ENCODE data around the gene THSD4. TPM values are rescaled to one million over a fixed set of nuclear protein-coding genes. Genes with fewer than 3 reads are reported as not detected.
"Not testable (repeated sequence)": the region's sequence is repeated elsewhere in the genome, so short reads cannot be mapped to it uniquely, and the experiment has no call there.

Gene THSD4
- total RNA-seq, 1 donor = 15.6 TPM

DNA sequence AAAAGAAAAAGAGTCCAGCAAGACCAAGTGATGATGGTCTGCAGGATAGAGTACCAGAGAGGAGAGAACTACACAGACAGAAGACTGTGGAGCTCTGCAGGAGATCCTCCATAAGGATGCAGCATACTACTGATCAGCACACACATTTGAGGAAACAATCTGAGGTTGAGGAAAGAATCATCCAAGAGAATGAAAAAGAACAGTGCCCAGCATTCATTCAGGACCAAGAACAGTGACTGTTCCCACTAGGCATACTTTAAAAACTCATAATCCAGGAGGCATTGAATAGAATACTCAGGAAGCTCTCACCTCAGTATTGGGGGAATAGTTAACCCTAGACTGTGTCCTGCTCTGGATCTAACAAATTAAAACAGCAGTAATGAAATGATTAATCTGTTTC, 54.9 kb downstream of the THSD4 start:
- peak; percentile 75 for DNase-seq (ENCODE audit: insufficient read length, low spot score, missing footprints)

DNA sequence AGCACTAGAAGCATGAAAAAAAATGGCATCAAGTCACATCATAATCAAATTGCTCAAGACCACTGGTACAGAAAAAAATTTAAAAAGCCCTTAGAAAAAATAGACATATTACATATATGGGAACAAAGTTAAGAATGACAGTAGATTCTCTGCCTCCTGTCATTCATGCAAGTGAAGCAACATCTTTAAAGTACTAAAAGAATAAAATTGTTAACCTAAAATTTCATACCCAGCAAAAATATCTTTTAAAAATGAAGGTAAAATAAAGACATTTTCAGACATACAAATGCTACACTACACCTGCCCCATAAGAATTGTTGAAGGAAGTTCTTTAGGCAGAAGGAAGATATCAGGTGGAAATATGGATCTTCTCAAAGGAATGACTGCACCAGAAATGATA, 55.9 kb downstream of the THSD4 start:
- H3K4me1 ChIP-seq (ENCODE audit: insufficient read depth, low read length) = no peaks in the 10 kb centered on the region
- H3K79me2 ChIP-seq (ENCODE audit: insufficient read depth, low read length) = no peaks in the 10 kb centered on the region
- no peaks in the 10 kb centered on the region for H3K27me3 ChIP-seq (ENCODE audit: insufficient read depth, low read length)
- no peak overlapping the region for H3K4me3 ChIP-seq (ENCODE audit: insufficient read depth, low read length)
- H2AFZ ChIP-seq (ENCODE audit: low read length) = no peak overlapping the region
- no peaks in the 10 kb centered on the region for H3K9me3 ChIP-seq (ENCODE audit: low read depth, low read length)
- H4K20me1 ChIP-seq (ENCODE audit: insufficient read depth, low read length) = no peaks in the 10 kb centered on the region
- H3K27ac ChIP-seq (ENCODE audit: low read depth, low read length) = no peak overlapping the region
- no peak for DNase-seq (ENCODE audit: insufficient read length, low spot score, missing footprints)
- H3K36me3 ChIP-seq (ENCODE audit: insufficient read depth, low read length) = no peaks in the 10 kb centered on the region
- TF ChIP-seq, protein P1, sequence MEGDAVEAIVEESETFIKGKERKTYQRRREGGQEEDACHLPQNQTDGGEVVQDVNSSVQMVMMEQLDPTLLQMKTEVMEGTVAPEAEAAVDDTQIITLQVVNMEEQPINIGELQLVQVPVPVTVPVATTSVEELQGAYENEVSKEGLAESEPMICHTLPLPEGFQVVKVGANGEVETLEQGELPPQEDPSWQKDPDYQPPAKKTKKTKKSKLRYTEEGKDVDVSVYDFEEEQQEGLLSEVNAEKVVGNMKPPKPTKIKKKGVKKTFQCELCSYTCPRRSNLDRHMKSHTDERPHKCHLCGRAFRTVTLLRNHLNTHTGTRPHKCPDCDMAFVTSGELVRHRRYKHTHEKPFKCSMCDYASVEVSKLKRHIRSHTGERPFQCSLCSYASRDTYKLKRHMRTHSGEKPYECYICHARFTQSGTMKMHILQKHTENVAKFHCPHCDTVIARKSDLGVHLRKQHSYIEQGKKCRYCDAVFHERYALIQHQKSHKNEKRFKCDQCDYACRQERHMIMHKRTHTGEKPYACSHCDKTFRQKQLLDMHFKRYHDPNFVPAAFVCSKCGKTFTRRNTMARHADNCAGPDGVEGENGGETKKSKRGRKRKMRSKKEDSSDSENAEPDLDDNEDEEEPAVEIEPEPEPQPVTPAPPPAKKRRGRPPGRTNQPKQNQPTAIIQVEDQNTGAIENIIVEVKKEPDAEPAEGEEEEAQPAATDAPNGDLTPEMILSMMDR (IDR thresholded peaks at IDR 0.05; ENCODE audit: extremely low read depth, low read depth, low read length) = no peak
- no peak overlapping the region for H3K4me2 ChIP-seq (ENCODE audit: insufficient read depth, low read length)

More for the DNA sequence above, 54.9 kb downstream of the THSD4 start:
- Histone ChIP-seq H3K27ac (ENCODE audit: low read depth, low read length) (no peak overlapping the region), H2AFZ (ENCODE audit: low read length) (no peak overlapping the region), H3K4me3 (ENCODE audit: insufficient read depth, low read length) (no peak overlapping the region), H3K36me3 (ENCODE audit: insufficient read depth, low read length) (no peaks in the 10 kb centered on the region), H4K20me1 (ENCODE audit: insufficient read depth, low read length) (no peaks in the 10 kb centered on the region), H3K79me2 (ENCODE audit: insufficient read depth, low read length) (no peaks in the 10 kb centered on the region), H3K4me1 (ENCODE audit: insufficient read depth, low read length) (no peaks in the 10 kb centered on the region), H3K4me2 (ENCODE audit: insufficient read depth, low read length) (no peak overlapping the region), H3K27me3 (ENCODE audit: insufficient read depth, low read length) (no peaks in the 10 kb centered on the region), H3K9me3 (ENCODE audit: low read depth, low read length) (no peaks in the 10 kb centered on the region)
- TF ChIP-seq, protein P1 (IDR thresholded peaks at IDR 0.05; ENCODE audit: extremely low read depth, low read depth, low read length) = no peak

DNA sequence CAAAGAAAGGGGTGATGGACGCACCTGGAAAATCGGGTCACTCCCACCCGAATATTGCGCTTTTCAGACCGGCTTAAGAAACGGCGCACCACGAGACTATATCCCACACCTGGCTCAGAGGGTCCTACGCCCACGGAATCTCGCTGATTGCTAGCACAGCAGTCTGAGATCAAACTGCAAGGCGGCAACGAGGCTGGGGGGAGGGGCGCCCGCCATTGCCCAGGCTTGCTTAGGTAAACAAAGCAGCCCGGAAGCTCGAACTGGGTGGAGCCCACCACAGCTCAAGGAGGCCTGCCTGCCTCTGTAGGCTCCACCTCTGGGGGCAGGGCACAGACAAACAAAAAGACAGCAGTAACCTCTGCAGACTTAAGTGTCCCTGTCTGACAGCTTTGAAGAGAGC, 59.1 kb downstream of the THSD4 start:
- not testable (repeated sequence) for H3K4me1 ChIP-seq (ENCODE audit: insufficient read depth, low read length); H3K27me3 ChIP-seq (ENCODE audit: insufficient read depth, low read length); H3K36me3 ChIP-seq (ENCODE audit: insufficient read depth, low read length); DNase-seq (ENCODE audit: insufficient read length, low spot score, missing footprints); H3K79me2 ChIP-seq (ENCODE audit: insufficient read depth, low read length); H3K9me3 ChIP-seq (ENCODE audit: low read depth, low read length); H3K27ac ChIP-seq (ENCODE audit: low read depth, low read length); H2AFZ ChIP-seq (ENCODE audit: low read length); H3K4me2 ChIP-seq (ENCODE audit: insufficient read depth, low read length); H3K4me3 ChIP-seq (ENCODE audit: insufficient read depth, low read length); H4K20me1 ChIP-seq (ENCODE audit: insufficient read depth, low read length)

DNA sequence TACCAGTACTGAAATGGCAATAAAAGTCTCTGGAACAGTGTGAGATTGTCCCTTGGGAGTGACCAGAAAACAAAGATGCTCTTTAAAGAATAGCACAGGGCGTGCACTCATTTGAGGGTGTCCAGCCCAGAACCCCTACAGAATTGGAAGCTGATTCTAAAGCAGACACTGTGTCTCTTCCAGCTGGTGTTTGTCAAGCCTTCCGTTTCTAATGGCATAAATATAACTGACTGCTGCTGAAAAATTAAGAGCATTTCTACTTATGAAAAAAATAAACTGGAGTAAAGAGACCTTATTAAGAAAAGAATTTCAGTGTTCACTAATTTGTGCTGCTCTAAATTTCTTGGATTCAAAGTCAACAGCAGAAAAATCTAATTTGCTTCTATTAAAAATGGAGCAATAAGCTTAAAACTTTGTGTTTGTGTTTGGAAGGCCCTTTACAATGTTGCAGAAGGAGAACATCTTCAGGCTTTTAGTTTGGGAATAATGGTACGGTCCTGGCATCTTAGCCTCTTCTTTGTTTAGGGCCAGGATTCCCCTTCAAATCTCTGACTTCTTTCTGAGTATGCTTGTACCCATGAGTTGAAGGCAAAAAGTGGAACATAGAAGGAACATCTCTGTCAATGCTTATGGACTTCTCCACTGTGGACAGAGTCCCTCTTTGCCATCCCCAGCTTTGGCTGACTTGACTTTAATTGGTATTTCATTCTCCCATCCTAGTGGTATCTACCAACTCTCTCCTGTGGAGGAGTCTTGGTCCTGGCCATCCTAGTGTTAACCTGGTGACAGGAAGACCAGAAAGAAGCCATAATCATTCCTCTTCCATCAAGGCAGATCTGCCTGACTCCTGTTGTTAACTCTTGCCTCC, 65.9 kb downstream of the THSD4 start:
- no peak overlapping the region for H2AFZ ChIP-seq (ENCODE audit: low read length)
- TF ChIP-seq, protein P1 (IDR thresholded peaks at IDR 0.05; ENCODE audit: extremely low read depth, low read depth, low read length) = no peak
- H3K27me3 ChIP-seq (ENCODE audit: insufficient read depth, low read length) = no peaks in the 10 kb centered on the region
- no peak for DNase-seq (ENCODE audit: insufficient read length, low spot score, missing footprints)
- no peaks in the 10 kb centered on the region for H3K36me3 ChIP-seq (ENCODE audit: insufficient read depth, low read length)
- H3K79me2 ChIP-seq (ENCODE audit: insufficient read depth, low read length) = no peaks in the 10 kb centered on the region
- H3K27ac ChIP-seq (ENCODE audit: low read depth, low read length) = no peak overlapping the region
- H3K4me3 ChIP-seq (ENCODE audit: insufficient read depth, low read length) = no peak overlapping the region
- no peaks in the 10 kb centered on the region for H4K20me1 ChIP-seq (ENCODE audit: insufficient read depth, low read length)
- H3K9me3 ChIP-seq (ENCODE audit: low read depth, low read length) = no peaks in the 10 kb centered on the region
- no peaks in the 10 kb centered on the region for H3K4me1 ChIP-seq (ENCODE audit: insufficient read depth, low read length)
- no peak overlapping the region for H3K4me2 ChIP-seq (ENCODE audit: insufficient read depth, low read length)
